NK-92 (cell line): ENCODE results near the gene PIN1.
"Not testable (repeated sequence)": the region's sequence is repeated elsewhere in the genome, so short reads cannot be mapped to it uniquely, and the experiment has no call there.

Experiments
- DNase-seq: peaks from one replicate; lab custom pipeline; 2025; ENCODE audit not compliant: unreplicated experiment; lab: John Stamatoyannopoulos, UW

PIN1 gene

DNA sequence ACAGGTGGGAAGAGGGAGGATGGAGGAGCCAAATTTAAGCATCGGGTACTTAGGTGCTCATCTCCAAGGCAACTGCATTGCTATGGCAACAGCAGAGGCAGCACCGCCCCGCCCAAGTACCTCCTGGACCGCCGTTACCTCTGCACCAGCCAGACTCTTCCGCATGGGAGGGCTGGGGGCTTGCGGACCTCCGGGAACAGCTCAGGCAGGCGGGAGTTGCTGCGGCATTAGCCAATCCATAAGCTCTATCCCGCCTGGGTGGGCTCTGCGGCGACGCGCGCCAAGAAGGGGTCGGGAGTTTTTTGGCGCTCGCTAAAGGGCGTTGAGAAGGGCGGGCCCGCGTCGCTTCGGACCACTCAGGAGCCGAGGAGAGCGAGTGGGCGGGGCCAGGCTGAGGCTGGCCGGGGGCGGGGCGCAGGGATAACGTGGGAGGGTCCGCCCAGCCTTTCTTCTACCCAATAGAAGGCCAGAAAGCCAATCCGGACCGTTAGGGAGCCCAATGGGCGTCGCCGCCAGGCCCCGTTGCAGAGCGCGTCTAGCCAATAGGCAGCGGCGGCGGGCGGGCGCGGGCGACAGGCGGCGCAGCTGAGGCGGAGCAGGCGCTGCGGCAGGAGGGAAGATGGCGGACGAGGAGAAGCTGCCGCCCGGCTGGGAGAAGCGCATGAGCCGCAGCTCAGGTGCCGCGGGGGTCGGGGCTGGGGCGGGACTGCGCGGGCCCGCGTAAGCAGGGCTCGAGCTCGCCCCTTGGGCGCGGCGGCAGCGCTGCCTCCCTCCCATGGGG lies at the start of gene PIN1:
TSS of gene PIN1 (plus strand) at position 593 of the 781 bp plus-strand sequence. CDS start at position 620, 27 bp downstream.
- DNase-seq, result peak; percentile 93

DNA sequence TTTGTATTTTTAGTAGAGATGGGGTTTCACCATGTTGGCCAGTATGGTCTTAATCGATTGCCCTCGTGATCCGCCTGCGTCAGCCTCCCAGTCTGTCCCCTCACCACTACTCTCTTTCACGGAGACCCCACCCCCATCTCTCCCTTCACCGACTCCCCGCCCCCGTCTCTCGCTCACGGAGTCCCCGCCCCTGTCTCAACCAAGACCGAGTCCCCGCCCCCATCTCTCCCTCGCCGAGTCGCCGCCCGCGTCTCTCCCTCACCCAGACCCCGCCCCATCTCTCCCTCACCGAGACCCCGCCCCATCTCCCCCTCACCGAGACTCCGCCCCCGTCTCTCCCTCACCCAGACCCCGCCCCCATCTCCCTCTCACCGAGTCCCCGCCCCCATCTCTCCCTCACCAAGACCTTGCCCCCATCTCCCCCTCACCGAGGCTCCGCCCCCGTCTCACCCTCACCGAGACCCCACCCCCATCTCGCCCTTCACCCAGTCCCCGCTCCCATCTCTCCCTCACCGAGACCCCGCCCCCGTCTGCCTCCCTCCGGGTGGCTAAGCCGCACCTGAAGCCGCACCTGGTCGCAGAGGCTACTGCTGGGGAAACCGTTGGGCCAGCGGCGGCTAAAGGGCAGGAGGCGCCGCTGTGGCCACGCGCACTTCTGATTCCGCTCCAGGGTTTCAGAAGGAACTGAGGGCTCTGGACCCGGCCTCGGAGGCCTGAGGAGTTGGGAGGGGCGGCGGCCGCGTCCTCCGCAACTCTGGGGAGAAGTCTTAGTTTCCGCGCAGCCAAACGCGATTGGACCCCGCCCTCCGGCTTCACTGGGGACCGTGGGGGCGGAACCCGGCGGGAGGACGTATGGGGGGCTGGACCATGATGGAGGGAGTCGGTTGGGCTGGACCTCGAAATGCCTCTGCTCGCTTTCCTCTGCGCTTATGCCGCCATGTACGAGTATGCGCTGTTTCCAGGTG lies 49.5 kb upstream of the PIN1 start:
- peak; percentile 92 for DNase-seq

DNA sequence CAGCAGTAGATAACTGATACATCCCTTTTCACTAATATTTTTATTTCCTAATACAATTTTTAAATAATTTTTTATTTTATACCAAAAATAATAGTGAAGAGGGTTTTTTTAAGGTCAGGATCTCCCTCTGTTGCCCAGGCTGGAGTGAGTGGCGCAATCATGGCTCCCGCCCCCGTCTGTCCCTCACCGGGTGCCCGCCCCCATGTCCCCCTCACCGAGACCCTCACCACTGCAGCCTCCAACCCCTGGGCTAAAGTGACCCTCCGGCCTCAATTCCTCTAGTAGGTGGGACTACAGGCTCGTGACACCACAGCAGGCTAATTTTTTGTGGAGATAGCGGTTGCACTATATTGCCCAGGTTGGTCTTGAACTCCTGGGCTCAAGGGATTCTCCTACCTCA lies 48.8 kb upstream of the PIN1 start:
- no peak for DNase-seq

DNA sequence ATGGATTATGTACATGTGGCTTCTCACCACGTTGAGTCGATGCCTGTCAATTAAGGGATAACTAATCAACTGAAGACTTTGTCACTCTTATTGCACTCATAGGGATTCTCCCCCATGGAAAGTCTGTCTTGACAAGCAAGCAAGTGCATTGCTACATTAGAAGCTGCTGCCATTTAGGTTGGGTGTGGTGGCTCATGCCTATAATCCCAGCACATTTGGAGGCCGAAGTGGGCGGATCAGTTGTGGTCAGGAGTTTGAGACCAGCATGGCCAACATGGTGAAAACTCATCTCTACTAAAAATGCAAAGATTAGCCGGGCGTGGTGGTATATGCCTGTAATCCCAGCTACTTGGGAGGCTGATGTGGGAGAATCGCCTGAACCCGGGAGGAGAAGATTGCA lies 48.3 kb upstream of the PIN1 start:
- DNase-seq, result no peak

DNA sequence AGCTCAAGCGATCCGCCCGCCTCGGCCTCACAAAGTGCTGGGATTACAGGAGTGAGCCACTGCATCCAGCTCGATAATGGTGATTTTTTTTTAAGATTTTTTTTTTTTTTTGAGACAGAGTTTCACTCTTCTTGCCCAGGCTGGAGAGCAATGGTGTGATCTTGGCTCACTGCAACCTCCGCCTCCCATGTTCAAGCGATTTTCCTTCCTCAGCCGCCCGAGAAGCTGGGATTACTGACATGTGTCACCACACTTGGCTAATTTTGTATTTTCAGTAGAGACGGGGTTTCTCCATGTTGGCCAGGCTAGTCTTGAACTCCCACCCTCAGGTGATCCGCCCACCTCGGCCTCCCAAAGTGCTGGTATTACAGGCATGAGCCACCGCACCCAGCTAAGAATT lies 46.5 kb upstream of the PIN1 start:
- not testable (repeated sequence) for DNase-seq

DNA sequence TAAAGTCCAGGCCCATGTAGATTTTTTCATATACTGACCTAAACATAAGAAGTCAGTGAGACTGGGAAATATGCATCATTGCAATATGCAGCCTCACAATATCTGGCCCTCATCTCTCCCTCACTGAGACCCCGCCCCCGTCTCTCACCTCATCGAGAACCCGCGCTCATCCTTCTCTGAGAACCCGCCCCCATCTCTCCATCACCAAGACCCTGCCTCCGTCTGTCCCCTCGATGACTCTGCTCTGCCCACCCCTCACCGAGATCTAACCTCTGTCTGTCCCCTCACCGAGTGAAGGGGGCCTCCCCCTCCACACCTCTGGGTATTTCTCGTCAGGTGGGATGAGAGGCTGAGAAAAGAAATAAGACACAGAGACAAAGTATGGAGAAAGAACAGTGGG lies 46.1 kb upstream of the PIN1 start:
- no peak for DNase-seq

DNA sequence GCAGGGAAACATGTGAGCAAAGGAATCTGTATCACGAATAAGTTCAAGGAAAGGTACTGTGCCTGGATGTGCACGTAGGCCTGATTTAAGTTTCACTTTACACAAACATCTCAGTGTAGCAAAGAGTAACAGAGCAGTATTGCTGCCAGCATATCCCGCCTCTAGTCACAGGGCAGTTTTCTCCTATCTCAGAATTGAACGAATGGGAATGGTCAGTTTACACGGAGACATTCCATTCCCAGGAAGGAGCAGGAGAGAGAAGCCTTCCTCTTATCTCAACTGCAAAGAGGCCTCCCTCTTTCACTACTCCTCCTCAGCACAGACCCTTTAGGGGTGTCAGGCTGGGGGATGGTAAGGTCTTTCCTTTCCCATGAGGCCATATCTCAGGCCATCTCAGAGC lies 45.5 kb upstream of the PIN1 start:
- not testable (repeated sequence) for DNase-seq

DNA sequence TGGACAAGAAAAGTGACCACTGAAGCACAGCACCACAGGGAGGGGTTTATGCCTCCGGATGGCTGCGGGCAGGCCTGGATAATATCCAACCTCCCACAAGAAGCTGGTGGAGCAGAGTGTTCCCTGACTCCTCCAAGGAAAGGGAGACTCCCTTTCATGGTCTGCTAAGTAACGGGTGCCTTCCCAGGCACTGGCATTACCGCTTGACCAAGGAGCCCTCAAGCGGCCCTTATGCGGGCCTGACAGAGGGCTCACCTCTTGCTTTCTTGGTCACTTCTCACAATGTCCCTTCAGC lies 44.1 kb upstream of the PIN1 start:
- not testable (repeated sequence) for DNase-seq

DNA sequence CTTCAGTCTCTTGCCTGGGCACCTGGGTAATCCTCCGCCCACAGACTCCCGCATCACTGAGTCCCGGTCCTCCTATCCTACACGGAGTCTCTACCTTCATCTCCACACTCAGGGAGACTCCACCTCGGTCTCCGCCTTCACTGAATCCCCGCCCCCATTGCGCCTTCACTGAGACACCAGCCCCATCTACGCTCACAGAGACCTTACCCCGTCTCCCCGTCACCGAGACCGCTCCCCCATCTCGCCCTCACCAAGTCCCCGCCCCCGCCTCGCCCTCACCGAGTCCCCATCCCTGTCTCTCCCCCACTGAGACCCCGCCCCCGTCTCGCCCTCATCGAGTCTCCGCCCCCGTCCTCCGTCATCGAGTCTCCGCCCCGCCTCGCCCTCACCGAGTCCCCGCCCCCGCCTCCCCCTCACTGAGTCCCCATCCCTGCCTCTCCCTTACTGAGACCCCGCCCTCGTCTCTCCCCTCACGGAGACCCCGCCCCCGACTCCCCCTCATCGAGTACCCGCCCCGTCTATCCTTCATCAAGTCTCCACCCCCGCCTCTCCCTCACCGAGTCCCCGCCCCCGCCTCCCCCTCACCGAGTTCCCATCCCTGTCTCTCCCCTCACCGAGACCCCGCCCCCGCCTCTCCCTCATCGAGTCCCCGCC lies 43.4 kb upstream of the PIN1 start:
- DNase-seq, result peak; percentile 88

DNA sequence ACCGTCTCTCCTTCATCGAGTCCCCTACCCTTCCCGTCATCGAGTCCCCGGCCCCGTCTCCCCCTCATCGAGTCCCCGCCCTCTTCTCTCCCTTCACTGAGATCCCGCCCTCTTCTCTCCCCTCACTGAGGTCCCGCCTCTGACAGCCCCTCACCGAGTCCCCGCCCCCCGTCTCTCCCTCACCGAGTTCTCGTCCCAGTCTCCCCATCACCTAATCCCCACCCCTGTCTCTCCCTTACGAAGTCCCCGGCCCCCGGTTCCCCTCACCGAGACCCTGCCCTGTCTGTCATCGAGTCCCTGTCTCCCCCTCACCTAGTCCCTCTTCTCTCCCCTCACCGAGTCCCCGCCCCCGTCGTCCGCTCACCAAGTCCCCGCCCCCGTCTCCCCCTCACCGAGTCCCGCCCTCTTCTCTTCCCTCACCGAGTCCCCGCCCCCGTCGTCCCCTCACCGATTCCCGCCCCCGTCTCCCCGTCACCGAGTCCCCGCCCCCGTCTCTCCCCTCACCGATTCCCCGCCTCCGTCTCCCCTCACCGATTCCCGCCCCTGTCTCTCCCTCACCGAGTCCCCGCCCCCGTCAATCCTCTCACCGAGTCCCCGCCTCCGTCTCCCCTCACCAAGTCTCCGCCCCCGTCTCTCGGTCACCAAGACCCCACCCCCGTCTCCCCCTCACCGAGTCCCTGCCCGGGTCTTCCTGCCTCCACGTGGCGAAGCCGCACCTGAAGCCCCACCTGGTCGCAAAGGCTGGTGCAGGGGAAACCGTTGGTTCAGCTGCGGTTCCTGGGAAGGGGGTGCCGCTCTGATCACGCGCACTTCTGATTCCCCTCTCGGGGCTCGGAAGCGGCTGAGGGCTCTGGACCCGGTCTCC lies 42.7 kb upstream of the PIN1 start:
- peak; percentile 92 for DNase-seq

DNA sequence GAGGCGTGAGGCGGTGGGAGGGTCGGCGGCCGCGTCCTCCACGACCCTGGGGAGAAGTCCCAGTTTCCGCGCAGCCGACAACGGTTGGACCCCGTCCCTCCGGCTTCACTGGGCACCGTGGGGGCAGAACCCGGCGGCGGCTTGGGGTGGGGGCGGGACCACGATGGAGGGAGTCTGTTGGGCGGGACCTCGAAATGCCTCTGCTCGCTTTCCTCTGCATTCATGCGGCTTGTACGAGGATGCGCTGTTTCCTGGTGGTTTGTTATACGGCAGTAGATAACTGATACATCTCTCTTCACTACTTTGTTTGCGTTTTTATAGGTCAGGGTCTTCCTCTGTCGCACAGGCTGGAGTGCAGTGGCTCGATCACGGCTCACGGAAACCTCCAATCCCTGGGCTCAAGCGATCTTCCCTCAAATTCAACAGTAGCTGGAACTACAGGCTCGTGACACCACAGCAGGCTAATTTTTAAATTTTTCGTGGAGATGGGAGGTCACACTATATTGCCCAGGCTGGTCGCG lies 42.0 kb upstream of the PIN1 start:
- DNase-seq, result no peak

DNA sequence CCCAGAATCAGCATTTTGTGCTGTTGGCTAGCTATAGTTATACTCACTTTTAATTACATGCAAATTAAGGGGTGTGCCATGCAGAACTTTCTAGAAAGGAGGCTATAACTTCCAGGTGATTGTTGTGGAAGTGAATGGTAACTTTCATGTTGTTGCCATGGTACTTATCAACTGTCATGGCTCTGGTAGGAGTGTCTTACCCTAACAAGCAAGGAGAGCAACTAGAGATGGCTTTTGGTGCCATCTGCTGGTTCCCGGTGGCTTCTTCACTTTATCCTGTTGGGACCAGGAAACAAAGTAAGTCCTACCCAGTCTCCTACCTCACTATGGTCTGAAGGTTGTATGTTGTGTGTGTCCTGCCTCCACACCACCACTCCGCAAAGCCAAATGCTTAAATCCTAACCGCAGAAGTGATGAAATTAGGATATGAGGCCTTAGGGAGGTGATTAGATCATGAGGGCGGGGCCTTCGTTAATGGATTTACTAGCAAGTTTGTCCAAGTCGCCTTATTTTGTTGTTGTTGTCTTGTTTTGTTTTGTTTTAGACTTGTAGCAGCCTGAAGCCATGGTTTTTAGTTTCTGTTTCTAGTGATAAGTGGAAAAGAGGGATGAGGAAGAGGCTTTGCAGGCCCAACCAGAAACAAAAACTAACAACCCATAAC lies 38.9 kb upstream of the PIN1 start:
- peak; percentile 37 for DNase-seq

DNA sequence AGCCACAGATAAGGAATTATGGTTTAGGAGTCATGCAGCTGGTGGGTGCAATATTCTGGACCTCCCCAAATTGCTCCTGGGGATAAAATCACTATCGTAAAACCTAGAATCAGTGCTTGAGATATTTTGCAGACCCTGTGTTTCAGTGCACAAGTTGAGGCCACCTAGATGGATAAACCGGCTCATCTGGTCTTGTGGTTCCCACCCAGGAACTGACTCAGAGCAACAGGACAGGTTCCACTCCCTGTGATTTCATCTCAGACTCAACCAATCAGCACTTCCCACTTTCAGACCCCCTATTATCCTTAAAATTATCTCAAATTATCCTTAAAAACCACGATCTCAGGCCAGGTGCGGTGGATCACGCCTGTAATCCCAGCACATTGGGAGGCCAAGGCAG lies 37.2 kb upstream of the PIN1 start:
- no peak for DNase-seq

DNA sequence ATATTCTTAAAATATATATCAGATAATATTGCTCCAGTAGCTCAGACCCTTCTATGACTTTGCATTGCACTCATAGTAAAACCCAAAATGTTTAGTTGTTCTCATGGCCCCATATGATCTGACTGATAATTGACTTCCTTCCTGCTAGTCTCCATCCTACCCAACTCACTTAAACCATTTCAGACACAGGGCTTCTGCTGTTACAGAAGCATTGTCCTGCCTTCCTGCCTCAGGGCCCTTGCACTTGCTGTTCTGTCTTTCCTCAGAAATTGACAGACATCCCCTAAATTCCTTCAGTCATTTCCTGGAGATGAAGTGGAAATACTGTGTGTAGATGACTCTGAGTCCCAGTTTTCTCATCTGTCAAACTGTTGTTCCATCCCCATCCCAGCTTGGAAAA lies 36.0 kb upstream of the PIN1 start:
- DNase-seq, result no peak

DNA sequence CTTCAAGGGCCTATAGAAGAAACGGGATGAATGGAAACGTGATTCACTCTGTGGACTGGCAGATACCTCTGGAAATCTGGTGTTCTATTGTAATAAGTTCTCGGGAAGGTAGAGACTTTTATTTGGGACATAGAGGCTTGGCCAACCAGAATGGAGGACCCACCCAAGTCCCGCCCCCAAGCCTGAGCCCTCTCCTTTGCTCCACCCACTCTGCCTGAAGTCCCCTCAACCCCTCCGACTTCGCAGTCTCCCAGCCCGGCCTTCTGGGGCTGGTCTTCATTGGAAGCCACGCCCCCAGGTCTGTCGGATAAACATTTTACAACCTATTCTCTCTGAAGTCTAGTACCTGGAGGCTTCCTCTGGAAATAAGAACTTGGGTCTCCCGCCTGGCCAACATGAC lies 33.1 kb upstream of the PIN1 start:
- DNase-seq, result no peak

DNA sequence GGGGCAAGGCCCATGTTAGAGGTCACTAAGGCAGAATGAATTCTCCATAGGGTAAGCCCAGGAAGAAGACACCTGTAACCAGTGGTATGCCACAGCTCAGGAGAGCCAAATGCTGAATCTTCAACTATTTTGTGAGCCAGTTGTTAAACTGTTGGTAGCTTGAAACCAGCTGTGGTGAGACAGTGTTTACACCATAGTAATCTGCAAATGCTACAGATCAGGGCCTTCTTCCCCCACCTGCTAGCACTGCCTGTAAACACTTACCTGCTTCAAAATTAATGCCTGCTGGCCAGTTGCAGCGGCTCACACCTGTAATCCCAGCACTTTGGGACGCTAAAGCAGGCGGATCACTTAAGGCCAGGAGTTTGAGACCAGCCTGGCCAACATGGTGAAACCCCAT lies 28.3 kb upstream of the PIN1 start:
- DNase-seq, result no peak

DNA sequence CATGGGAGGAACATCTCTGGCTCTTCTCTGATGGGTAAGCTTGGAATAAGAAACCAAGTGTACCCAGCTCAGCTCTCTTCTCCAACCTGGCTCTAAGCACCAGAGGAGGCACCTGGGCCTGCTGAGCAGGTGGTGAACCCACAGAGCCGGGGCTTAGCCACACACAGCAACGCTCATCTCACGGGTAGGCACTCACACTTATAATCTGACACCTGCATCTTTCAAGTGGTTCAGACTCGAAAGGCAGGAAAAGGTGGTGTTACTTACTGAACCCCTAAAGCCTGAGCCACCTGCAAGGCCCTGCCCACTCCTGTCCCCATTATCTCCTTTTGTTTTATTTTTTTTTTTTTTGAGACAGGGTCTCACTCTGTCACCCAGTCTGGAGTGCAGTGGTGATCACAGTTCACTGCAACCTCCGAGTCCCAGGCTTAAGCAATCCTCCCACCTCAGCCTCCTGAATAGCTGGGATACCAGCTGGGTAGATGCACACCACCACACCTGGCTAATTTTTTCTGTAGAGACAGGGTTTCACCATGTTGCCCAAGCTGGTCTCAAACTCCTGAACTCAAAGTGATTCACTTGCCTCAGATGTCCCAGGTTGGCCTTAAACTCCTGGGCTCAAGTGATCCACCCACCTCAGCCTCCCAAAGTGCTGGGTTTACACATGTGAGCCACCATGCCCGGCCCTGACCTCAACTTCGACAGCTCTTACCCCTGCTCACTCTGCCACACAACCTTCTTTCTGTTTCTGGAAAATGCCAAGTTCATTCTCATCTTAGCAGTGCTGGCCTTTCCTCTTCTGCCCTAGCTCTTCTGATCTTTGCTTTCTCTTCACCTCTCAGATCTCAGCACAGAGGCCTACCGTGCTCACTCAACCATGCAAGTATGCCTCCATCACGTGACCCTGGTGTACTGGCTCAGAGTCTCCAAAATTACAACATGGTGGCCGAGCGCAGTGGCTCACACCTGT lies 26.0 kb upstream of the PIN1 start:
- DNase-seq, result no peak

DNA sequence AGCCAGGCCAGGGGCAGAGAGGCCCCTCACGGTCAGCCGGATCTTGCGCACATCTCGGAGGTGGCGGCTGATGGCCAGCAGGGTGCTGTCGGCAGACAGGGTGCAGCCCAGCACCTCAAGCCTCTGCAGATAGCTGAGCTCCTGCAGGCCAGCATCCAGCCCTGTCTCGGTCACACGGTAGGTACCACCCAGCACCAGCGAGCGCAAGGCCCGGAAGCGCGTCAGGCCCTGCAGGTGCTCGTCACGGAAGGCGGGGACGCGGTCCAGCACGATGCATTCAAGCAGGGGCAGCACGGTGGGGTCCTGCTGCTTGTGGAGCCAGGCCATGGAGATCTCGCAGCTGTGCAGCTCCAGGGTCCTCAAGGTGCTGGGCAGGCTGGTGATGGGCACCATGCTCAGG lies 24.0 kb upstream of the PIN1 start:
- DNase-seq, result no peak

DNA sequence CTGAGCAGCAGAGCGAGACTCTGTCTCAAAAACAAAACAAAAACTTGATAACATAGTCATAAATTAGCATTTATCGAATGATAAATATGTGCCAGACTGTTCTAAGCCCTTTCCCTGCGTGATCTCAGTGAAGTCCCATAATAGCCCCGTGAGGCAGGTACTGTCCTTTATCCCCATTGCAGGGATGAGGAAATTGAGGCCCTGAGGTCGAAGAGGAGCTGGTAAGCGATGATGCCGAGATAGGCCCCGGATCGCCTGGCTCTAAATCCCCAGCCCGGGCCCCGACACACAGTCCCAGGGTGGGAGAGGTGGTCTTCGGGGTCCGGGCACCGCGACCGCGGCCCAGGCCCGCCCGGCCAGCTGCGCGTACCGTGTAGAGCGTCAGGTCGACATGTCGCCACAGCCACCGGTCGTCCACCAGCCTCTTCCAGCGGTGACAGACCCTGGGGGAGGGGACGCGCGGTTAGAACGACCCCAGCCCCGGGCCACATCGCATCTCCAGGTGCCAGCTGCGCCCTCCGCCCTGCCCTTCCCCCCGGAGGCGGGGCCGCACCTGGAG lies 16.9 kb upstream of the PIN1 start:
- DNase-seq, result no peak
